Kidney epithelial cell (primary cell): Measurements from ENCODE around the gene PRRT3. TPM values are rescaled to one million over a fixed set of nuclear protein-coding genes. Genes with fewer than 3 reads are reported as not detected.
"Not testable (repeated sequence)": the region's sequence is repeated elsewhere in the genome, so short reads cannot be mapped to it uniquely, and the experiment has no call there.

Source experiments
- DNase-seq: peaks from one replicate; pipeline ENCODE4 v3.0.0-alpha.2; 2010; ENCODE audit warnings: low read depth
- H3K27me3 ChIP-seq: 2 replicates; pipeline ENCODE4 v1.6.0; 2011; ENCODE audit warnings: low read length; ENCODE audit not compliant: control insufficient read depth, insufficient read depth
- H3K36me3 ChIP-seq: 2 replicates; pipeline ENCODE4 v1.5.1; 2011; ENCODE audit warnings: low read length; ENCODE audit not compliant: control insufficient read depth, insufficient read depth
- H3K4me3 ChIP-seq: 2 replicates; pipeline ENCODE4 v1.5.1; 2011; ENCODE audit warnings: low read depth, mild to moderate bottlenecking, control low read depth, low read length
- total RNA-seq: library from RNA; depleted of rRNA; stranded (reverse); fragments of >200 nt; gene quantifications from 2 replicates; pipeline ENCODE4 v1.2.3, GENCODE V29; 2015
- TF ChIP-seq, protein P1 (sequence below): IDR thresholded peaks from 2 replicates; pipeline ENCODE4 v1.5.1; 2011; ENCODE audit warnings: mild to moderate bottlenecking, moderate library complexity, low read length, control low read depth, inconsistent platforms; ENCODE audit not compliant: insufficient read depth, poor library complexity, severe bottlenecking

The PRRT3 gene
- total RNA-seq, 1 donor from 2014 or later: 2.1 TPM

DNA sequence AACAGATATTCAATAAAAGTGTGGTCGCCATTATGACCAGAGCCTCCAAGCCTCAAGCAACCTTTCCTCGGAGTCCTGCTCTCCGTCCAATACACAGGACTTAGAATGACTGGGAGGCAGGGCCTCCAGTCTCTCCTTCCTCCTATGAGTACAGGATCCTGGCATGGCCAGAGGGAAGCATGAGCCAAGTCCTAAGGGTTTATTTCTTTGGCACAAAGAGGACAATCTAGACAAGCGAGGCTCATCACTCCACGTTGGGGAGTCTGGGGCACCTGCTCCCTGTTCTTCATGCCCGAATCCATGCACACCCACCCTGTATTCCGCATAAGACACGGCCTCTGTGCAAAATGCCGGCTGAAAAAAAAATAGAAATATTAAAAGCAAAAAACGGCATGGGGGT, 6.8 kb downstream of the PRRT3 start:
- H3K36me3 ChIP-seq: peaks cover 2% of the 10 kb centered on the region
- H3K4me3 ChIP-seq: no peak overlapping the region

DNA sequence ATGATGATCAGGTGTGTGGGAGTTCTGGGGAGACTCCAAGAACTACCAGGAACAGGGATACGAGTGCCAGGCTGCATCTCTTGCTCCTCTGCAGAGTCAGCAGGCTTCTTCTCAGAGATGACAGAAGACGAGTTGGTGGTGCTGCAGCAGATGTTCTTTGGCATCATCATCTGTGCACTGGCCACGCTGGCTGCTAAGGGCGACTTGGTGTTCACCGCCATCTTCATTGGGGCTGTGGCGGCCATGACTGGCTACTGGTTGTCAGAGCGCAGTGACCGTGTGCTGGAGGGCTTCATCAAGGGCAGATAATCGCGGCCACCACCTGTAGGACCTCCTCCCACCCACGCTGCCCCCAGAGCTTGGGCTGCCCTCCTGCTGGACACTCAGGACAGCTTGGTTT, 7.9 kb downstream of the PRRT3 start:
- TF ChIP-seq, protein P1, sequence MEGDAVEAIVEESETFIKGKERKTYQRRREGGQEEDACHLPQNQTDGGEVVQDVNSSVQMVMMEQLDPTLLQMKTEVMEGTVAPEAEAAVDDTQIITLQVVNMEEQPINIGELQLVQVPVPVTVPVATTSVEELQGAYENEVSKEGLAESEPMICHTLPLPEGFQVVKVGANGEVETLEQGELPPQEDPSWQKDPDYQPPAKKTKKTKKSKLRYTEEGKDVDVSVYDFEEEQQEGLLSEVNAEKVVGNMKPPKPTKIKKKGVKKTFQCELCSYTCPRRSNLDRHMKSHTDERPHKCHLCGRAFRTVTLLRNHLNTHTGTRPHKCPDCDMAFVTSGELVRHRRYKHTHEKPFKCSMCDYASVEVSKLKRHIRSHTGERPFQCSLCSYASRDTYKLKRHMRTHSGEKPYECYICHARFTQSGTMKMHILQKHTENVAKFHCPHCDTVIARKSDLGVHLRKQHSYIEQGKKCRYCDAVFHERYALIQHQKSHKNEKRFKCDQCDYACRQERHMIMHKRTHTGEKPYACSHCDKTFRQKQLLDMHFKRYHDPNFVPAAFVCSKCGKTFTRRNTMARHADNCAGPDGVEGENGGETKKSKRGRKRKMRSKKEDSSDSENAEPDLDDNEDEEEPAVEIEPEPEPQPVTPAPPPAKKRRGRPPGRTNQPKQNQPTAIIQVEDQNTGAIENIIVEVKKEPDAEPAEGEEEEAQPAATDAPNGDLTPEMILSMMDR: no peak
- peaks cover 2% of the 10 kb centered on the region for H3K36me3 ChIP-seq
- no peak for DNase-seq
- H3K27me3 ChIP-seq: no peaks in the 10 kb centered on the region
- no peak overlapping the region for H3K4me3 ChIP-seq

More for the DNA sequence above, 6.8 kb downstream of the PRRT3 start:
- no peaks in the 10 kb centered on the region for H3K27me3 ChIP-seq
- DNase-seq: no peak
- TF ChIP-seq, protein P1: no peak

DNA sequence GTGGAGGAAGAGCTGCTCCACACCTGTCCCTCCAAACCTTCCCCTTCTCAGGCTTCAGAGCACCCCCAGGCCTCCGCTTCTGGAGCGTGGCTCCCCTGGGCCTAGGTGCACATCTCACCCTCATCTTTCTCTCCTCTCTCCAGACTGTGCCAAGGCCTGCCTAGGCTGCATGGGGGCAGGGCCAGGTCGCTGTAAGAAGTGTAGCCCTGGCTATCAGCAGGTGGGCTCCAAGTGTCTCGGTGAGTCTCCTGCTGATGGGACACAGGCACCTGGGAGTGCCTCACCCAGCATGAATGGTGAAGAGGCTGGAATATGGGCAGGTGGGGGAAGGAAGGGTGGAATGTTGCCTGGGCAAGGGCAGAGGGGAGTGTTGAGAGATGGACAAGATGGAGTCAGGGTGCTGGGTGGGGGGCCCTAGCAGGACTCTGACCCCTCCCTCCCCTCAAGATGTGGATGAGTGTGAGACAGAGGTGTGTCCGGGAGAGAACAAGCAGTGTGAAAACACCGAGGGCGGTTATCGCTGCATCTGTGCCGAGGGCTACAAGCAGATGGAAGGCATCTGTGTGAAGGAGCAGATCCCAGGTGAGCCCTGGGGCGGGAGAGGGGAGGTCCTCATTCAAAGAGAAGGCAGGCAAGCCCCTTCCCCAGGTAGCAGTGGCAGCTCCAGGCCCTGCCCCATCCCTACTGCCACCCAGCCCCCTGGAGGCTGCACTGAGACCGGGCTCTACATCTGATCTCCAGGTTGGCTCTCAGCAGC, 9.1 kb downstream of the PRRT3 start:
- TF ChIP-seq, protein P1: no peak
- Histone ChIP-seq H3K4me3 (no peak overlapping the region), H3K27me3 (no peaks in the 10 kb centered on the region), H3K36me3 (peaks cover 2% of the 10 kb centered on the region)
- DNase-seq: no peak

DNA sequence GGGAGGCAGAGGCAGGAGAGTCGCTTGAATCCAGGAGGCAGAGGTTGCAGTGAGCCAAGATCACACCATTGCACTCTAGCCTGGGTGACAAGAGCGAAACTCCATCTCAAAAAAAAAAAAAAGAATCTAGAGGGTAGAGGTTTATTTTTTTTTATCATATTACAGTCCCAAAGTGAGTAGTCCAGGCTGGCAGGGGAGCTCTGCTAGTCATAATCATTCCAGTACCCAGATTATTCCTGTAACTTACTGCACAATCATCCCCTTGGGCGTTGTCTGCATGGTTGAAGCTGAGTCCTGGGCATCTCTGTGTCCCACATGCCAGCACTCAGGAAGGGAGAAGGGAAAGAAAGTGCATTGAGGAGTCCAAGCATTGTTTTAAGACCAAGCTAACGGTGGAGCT, 10.0 kb downstream of the PRRT3 start:
- TF ChIP-seq, protein P1: no peak
- DNase-seq: no peak
- Histone ChIP-seq H3K36me3 (peaks cover 6% of the 10 kb centered on the region), H3K27me3 (no peaks in the 10 kb centered on the region), H3K4me3 (no peak overlapping the region)

DNA sequence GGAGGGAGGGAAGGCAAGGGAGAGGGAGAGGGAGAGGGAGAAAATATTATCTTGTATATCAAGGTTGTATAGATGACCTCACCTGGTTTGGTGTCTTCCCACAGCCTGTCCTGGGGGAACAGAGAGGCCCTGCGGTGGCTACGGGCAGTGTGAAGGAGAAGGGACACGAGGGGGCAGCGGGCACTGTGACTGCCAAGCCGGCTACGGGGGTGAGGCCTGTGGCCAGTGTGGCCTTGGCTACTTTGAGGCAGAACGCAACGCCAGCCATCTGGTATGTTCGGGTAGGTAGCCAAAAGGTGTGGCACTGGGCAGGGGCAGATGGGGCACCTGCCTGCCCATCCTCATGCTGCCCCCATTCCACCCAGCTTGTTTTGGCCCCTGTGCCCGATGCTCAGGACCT, 11.5 kb downstream of the PRRT3 start:
- no peak overlapping the region for H3K4me3 ChIP-seq
- TF ChIP-seq, protein P1: no peak
- no peak for DNase-seq
- H3K27me3 ChIP-seq: no peaks in the 10 kb centered on the region
- peaks cover 8% of the 10 kb centered on the region for H3K36me3 ChIP-seq

DNA sequence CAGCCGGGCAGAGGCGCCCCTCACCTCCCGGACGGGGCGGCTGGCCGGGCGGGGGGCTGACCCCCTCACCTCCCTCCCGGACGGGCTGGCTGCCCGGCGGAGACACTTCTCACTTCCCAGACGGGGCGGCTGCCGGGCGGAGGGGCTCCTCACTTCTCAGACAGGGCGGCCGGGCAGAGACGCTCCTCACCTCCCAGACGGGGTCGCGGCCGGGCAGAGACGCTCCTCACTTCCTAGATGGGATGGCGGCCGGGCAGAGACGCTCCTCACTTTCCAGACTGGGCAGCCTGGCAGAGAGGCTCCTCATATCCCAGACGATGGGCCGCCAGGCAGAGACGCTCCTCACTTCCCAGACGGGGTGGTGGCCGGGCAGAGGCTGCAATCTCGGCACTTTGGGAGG, 12.3 kb downstream of the PRRT3 start:
- not testable (repeated sequence) for DNase-seq, H3K36me3 ChIP-seq, H3K4me3 ChIP-seq, H3K27me3 ChIP-seq
